HG03457 (cell line): ENCODE data around the gene GDF15.
"Not testable (repeated sequence)": the region's sequence is repeated elsewhere in the genome, so short reads cannot be mapped to it uniquely, and the experiment has no call there.

Source experiments
- ATAC-seq: cut with Tn5 transposase; IDR thresholded peaks from one replicate; pipeline ENCODE4 v1.9.1; 2021; ENCODE audit warnings: moderate number of reproducible peaks; ENCODE audit not compliant: unreplicated experiment

The GDF15 gene

DNA sequence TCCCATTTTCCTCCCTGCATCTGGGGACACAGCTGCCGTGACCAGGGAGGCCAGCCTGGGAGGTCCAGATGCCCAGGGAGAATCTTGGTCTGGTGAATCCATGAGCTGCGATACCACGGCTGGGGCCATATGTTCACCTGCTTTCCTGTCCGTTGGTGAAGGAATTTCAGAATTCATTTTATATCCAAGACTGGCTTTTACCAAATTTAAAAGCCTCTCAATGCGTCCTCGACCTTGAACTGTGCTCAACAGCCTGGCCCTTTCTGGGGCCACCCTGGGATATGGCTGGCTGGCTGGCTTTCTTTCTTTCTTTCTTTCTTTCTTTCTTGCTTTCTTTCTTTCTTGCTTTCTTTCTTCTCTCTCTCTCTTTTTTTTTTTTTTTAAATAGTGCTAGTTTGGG, 22.2 kb upstream of the GDF15 start:
- no peak for ATAC-seq

DNA sequence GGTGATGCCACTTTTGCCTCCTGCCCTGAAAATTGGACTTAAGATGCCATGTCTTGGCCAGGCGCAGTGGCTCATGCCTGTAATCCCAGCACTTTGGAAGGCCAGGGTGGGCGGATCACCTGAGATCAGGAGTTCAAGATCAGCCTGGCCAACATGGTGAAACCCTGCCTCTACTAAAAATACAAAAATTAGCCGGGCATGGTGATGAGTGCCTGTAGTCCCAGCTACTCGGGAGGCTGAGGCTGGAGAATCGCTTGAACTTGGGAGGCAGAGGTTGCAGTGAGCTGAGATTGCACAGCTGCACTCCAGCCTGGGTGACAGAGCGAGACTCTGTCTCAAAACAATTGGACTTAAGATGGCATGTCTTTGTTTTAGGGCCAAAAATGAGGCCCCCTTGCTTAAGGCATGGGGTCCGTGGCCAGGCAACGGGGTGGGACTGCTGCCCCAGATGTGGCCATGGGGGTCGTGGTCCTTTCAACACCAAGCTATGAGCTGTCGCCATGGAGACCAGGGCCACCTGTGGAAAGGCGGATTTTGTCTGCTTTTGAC, 21.6 kb upstream of the GDF15 start:
- ATAC-seq, result not testable (repeated sequence)

DNA sequence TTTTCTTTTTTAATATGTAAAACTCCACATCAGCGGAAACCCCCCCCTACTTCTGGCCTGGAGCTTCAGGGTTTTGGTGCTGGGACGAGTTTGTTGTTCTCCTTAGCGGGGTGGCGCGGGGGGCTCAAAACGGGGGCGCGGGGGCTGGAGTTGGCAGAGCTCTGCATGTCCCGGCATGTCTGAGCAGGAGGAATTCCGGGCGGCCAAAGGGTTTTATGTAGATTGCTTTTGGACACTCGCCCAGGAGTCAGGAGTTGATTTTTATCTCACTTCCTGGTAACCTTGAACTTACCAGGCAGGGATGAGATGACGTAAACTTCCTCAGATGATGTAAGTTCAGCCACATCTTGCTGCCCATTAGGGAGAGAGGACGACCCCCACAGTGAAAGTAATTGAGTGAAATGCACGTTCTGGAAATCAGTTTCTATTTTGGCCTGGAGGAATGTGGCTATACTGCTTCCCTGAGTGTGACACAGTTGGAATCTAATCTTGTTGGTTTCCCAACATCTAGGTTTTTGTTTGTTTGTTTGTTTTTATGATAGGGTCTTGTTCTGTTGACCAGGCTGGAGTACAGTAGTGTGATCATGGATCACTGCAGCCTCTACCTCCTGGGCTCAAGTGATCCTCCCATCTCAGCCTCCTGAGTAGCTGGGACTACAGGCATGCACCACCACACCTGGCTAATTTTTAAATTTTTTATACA, 21.0 kb upstream of the GDF15 start:
- no peak for ATAC-seq

DNA sequence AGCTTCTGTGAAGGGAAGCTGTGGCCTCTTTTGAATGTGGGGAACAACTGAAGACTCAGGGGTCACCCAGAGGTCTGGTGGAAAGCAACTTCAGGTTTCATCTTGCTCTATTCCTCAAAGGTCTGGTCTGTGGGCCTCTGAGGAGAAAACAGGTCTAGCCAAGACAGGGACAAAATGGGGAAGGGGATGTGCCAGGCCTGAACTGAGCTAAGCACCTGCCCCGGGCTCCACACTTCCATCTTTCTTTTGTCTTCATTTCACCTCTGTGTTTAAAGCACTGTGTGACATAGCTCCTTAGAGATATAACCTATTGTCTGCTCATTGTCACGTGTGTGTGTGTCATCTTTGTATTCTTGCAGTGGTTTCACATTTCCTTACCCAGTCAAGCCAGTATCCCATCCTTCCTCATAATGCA, 19.9 kb upstream of the GDF15 start:
- ATAC-seq, result no peak

DNA sequence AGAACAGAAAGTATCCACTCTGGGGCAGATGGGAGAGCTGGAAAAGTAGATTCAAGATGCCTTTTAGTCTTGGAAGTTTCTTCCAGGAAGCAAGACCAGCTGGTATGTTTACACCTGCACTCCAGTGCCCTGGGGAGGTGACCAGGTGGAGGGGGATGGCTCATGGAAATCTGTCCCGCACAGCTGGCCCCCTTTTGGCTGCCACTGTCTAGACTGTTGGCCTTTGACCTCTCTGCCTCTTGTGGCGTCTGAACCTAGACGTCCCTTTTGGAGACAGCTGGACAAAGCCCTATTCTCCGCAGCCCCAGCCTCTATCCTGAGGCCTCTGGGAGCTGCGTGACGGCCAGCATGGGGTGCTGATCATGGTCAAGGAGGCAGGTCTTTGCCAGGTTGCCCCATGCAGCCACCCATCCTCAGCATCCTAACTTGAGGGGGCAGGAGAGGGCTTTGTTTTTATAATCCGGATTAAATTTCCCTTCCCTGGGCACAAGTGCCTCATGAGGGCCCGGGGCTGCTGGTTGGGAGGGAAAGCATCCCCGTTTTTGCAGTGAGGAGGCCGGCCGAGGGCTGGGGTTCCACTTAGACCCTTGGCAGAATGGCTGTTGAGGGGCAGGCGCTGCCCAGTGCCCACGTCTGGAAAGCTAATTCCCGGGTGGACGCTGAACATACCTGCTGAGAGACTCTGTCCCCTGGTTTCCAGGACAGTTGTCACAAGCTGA, 17.3 kb upstream of the GDF15 start:
- ATAC-seq, result no peak

DNA sequence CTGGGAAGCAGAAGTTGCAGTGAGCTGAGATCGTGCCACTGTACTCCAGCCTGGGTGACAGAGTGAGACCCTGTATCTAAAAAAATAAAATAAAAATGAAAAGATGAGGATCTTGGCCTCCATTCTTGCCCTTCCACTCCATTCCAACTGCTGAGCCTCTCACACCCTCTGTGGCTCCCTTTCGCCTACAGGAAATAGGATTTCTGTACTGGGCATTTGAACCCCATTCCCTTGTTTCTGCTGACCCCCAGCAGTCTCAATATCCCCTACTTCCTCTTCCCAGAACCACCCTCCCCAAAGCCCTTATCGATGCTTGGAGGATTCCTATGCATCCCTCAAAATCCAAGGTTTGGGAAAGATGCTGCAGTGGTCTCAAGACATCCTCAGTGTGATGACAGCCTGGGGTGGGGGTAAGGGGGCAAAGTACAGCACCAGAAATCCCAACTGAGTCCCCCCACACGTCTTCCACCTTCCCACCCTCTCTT, 12.5 kb upstream of the GDF15 start:
- ATAC-seq, result no peak

DNA sequence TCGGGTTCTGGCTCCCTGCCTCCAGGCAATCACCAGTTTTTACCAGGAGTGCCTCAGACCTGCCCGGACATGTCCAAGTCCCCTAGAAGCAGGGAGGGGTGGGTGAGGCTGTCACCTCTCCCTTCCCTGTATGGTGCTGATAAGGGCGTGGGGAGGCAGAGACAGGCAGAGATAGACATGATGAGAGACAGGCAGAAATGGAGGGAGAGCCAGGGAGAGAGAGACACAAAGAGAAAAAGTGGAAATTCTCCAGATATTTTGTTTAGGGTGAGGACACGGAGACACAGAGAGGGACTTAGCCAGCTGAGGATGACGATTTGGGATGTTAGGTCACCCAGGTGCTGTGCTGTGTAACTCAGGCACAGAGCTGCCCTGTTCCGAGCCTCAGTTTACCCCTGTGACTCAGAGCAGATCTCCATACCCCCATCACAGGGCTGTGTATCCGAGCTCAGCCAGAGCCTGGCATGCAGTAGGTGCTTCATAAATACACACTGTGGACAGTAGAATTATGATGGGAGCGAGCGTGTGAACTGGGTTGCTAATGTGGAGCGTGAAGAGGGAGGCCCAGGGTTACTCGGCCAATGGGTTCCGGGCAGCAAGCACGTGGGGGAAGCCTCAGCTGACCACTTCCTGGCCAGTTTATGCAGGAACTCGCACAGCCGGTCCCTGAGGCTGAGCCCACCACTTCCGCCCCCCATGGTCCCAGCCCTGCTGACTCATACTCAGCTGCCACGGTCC, 11.9 kb upstream of the GDF15 start:
- ATAC-seq, result peak; percentile 81

DNA sequence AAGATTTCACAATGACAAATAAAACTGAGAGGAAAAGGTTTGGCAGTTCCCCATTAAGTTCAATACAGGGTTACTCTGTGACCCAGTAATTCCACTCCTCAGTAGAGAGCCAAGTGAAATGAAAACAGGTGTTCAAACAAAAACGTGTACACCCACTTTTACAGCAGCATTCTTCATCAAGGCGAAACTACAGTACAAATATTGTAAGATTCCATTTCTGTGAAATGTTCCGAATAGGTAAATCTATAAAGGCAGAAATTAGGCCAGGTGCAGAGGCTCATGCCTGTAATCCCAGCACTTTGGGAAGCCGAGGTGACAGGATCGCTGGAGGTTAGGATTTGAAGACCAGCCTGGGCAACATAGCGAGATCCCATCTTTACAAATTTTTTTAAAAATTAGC, 8.9 kb upstream of the GDF15 start:
- ATAC-seq, result no peak

DNA sequence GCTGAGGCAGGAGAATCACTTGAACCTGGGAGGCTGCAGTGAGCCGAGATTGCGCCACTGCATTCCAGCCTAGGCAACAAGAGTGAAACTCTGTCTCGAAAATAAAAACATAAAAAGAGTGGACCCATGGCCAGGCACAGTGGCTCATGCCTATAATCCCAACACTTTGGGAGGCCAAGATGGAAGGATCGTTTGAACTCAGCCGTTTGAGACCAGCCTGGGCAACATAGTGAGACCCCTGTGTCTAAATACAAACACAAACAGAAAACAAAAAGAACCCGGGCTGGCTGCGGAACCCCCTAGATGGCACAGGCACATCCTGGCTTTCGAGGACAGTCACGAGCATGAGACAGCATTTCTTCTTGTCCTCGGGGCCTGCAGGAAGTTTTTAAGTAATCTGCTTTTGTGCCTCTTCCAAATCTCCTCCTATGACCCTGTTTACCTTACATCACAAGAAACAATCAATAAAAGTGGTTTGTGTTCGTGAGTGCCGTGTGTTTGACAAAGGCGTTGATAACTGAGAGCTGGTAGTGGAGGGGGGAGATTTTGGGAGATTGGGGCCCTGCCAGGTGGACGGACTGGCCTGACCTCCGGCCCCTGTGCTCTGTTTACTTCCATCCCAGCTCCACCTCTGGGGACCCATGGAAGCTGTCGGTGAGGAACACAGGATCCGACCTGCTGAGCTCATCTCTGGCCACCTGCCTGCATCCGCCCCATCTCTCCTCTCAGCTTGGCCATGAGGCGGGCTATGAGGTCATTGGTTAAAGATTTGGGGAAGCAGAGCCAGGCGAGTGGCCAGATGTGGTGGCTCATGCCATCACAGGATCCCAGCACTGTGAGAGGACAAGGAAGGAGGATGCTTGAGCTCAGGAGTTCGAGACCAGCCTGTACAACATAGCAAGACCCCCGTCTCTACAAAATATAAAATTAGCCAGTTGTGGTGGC, 5.9 kb upstream of the GDF15 start:
- no peak for ATAC-seq

DNA sequence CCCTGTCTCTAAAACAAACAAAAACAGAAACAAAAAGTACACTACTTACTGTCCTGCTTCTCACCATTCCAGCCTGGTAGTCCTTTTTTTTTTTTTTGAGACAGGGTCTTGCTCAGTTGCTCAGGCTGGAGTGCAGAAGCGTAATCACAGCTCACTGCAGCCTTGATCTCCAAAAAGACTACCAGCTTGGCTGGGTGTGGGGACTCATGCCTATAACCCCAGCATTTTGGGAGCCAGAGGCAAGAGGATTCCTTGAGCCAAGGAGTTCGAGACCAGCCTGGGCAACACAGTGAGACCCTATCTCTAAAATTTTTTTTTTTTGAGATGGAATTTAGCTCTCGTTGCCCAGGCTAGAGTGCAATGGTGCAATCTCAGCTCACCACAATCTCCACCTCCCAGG, 5.1 kb upstream of the GDF15 start:
- no peak for ATAC-seq

DNA sequence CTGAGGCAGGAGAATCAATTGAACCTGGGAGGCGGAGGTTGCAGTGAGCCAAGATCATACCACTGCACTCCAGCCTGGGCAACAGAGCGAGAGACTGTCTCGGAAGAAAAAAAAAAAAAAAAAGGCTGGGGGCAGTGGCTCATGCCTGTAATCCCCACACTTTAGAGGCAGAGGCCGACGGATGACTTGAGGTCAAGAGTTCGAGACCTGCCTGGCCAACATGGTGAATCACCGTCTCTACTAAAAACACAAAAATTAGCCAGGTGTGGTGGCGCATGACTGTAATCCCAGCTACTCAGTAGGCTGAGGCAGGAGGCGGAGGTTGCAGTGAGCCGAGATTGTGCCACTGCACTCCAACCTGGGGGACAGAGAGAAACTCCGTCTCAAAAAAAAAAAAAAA, 2.3 kb upstream of the GDF15 start:
- ATAC-seq, result not testable (repeated sequence)

DNA sequence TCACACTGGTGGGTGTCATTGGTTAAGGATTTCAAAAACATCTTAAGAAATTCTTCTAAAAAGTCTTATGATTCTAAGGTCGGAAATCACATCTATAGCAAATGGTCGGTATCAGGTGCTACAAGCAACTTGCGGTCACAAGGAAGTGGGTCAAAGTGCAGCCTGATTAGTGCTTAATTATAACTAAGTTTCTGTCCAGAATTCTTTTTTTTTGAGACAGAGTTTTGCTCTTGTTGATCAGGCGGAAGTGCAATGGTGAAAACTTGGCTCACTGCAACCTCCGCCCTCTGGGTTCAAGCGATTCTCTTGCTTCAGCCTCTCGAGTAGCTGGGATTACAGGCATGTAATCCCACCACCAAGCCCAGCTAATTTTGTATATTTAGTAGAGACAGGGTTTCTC, 1.2 kb upstream of the GDF15 start:
- ATAC-seq, result no peak

DNA sequence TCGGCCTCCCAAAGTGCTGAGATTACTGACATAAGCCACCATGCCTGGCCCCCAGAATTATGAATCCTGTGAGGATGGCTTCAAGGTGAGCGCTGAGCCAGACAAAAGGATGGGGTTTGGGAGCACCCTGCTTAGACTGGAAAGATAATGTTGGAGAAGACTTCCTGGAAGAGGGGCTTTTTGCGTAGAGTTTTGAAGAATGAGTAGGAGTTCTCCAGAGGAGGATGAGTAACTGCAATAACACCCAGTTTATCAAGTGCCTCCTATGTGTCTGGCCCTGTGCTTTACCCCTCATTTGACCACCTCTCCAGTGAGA, 641 bp upstream of the GDF15 start:
- ATAC-seq, result no peak

DNA sequence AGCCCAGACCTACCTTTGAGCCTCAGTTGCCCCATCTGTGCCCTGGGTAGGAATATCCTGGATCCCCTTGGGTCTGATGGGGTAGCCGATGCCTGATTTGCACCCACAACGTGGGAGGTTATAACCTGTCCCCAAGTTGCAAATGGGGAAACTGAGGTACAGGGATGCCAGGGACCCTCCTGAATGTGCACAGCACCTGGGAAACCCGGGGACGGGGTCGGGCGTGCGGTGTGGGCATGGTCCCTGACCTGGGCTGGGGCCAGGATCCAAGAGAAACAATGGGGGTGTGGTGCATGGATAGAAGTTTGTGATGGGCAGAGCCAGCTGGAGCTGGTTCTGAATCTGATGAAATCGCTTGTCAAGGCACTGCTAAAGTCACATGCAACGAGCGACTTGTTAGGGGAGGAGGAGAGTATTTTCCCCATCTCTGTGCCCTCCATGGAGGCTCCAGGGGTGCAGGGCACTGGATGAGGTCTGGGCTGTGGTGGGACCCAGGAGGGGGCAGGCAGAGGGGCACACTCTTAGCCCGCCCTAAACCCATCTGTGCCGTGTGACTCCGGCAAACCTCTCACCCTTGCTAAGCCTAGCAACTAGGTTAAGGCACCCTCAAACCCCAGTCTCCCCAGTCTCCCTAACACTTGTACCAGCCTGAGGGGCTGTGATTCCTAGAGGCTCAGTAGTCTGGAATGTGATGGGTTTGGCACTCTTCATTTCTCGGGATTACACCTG, 749 bp downstream of the GDF15 start:
- no peak for ATAC-seq

DNA sequence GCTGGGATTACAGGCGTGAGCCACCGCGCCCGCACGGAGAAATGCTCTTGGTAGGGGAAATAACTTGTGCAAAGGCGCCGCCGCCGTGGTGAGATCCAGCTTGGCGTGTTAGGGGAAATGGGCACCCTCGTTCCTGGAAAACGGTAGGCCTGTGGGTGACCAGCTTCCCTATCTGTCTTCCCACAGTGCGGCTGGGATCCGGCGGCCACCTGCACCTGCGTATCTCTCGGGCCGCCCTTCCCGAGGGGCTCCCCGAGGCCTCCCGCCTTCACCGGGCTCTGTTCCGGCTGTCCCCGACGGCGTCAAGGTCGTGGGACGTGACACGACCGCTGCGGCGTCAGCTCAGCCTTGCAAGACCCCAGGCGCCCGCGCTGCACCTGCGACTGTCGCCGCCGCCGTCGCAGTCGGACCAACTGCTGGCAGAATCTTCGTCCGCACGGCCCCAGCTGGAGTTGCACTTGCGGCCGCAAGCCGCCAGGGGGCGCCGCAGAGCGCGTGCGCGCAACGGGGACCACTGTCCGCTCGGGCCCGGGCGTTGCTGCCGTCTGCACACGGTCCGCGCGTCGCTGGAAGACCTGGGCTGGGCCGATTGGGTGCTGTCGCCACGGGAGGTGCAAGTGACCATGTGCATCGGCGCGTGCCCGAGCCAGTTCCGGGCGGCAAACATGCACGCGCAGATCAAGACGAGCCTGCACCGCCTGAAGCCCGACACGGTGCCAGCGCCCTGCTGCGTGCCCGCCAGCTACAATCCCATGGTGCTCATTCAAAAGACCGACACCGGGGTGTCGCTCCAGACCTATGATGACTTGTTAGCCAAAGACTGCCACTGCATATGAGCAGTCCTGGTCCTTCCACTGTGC, 2.4 kb downstream of the GDF15 start:
- ATAC-seq, result peak; percentile 61

DNA sequence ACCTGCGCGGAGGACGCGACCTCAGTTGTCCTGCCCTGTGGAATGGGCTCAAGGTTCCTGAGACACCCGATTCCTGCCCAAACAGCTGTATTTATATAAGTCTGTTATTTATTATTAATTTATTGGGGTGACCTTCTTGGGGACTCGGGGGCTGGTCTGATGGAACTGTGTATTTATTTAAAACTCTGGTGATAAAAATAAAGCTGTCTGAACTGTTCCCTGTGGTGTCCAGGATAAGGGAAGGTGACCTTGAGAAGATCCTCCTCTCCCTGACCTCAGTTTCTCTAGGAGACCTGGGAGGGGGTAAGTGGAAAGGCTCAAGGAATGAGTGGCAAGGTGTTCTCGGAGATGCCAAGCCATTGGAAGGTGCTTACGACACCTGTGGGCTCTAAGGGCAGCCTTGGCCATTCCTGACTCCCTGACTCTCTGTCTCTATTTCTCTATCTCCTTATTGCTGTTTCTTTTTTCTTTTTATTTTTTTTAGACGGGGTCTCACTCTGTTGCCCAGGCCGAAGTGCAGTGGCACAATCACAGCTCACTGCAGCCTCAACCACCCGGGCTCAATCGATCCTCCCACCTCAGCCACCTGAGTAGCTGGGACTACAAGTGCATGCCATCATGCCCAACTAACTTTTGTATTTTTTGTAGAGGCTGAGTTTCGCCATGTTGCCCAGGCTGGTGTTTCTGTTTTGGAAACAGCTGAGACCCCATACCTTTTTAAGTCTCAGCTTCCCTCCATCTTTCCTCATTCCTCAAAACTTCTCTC, 3.2 kb downstream of the GDF15 start:
- no peak for ATAC-seq

DNA sequence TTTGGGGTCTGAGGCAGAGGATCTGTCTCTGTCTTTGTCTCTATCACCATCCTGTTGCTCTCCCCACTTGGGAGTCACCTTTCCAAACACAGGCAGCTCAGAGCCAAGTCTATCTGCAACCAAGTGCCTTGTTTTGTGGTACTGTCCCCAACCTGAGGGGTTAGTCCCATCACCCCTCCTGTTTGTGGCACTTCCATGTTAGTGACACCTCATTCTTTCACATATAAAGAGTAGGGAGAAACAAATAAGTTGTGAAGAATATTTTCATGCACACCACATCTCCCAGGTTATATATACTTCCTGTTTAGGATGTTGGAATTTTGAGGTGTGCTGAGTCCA, 3.7 kb downstream of the GDF15 start:
- no peak for ATAC-seq
